Neural progenitor cell (in vitro differentiated cells): ENCODE measurements around the gene ZCCHC8. TPM values are rescaled to one million over a fixed set of nuclear protein-coding genes. Genes with fewer than 3 reads are reported as not detected.

ENCODE experiments used
- small RNA-seq: library from RNA; depleted of rRNA; stranded (forward); fragments of <200 nt; gene quantifications from one replicate; pipeline ENCODE3, GENCODE V24; 2015
- total RNA-seq: library from RNA; depleted of rRNA; stranded (reverse); fragments of >200 nt; gene quantifications from 2 replicates; pipeline ENCODE4 v1.2.3, GENCODE V29; 2015; ENCODE audit warnings: low replicate concordance

The ZCCHC8 gene
- total RNA-seq, 1 donor from 2014 or later = 49.1 TPM

Small RNA genes within 50 kb of the gene (small RNA-seq; reads per million reads assigned to genes)
- 0.07 reads per million for gene RF00411

Other genes with a start within 250 kb of the ZCCHC8 start
- 26.1 and 42.0 TPM in 2 replicates for gene VPS33A, start 234.4 kb downstream of the ZCCHC8 start, total RNA-seq
- 38.3 and 50.8 TPM in 2 replicates for gene CLIP1, start 78.3 kb downstream of the ZCCHC8 start, total RNA-seq
- 156 and 248 TPM in 2 replicates for gene RSRC2, start 26.0 kb upstream of the ZCCHC8 start, total RNA-seq
- gene KNTC1, start 26.3 kb upstream of the ZCCHC8 start, total RNA-seq = 196 and 249 TPM in 2 replicates
- not detected in 2 replicates for gene HCAR2, start 202.4 kb upstream of the ZCCHC8 start, total RNA-seq
- gene HCAR3, start 215.9 kb upstream of the ZCCHC8 start, total RNA-seq = not detected in 2 replicates
- 0.06 TPM in 1 of 2 replicates, not detected in the other for gene HCAR1, start 229.9 kb upstream of the ZCCHC8 start, total RNA-seq